ENCODE results near the gene PRF1. TPM values are rescaled to one million over a fixed set of nuclear protein-coding genes. Genes with fewer than 3 reads are reported as not detected.

Gene PRF1
- total and polyA plus RNA-seq, 8 donors = under 0.01 to 11.0 (median 1.4) TPM; not detected in 1

DNA sequence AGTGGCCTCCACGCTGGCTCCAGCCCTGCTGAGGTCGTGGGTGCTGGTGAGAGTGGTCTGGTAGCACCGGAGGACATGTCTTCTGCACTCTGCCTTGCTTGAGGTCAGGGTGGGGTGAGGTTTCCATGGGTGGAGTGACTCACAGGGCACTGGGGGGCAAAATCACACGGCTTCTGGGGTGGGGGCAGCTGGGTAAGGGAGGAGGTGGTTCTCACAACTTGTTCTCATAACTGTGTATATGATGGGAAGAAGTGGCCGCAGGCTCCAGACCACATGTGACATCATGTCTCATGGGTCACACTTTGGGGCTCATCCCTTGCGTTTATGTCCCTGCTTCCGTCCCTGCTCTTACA is 884 bp upstream of the PRF1 start:
- peak overlapping the region in 4 of 5 donors; percentile 12 to 42 (median 36) for H3K27ac ChIP-seq
- intact Hi-C loops (cut with DNase I; ENCODE audit: low total_unique reads) = no loop called here
- no peaks in the 10 kb centered on the region for H3K4me1 ChIP-seq
- no peaks in the 10 kb centered on the region for H3K27me3 ChIP-seq
- 68 to 78% (median 77%) methylated on average over 7 of the region's 7 CpGs for WGBS, 5 donors
- no peaks in the 10 kb centered on the region for H3K36me3 ChIP-seq
- DNase-seq = no peak
- no peak for TF ChIP-seq POLR2AphosphoS5 (IDR thresholded peaks at IDR 0.05)
- no peak for TF ChIP-seq EP300 (IDR thresholded peaks at IDR 0.05)
- TF ChIP-seq, protein P1, sequence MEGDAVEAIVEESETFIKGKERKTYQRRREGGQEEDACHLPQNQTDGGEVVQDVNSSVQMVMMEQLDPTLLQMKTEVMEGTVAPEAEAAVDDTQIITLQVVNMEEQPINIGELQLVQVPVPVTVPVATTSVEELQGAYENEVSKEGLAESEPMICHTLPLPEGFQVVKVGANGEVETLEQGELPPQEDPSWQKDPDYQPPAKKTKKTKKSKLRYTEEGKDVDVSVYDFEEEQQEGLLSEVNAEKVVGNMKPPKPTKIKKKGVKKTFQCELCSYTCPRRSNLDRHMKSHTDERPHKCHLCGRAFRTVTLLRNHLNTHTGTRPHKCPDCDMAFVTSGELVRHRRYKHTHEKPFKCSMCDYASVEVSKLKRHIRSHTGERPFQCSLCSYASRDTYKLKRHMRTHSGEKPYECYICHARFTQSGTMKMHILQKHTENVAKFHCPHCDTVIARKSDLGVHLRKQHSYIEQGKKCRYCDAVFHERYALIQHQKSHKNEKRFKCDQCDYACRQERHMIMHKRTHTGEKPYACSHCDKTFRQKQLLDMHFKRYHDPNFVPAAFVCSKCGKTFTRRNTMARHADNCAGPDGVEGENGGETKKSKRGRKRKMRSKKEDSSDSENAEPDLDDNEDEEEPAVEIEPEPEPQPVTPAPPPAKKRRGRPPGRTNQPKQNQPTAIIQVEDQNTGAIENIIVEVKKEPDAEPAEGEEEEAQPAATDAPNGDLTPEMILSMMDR (IDR thresholded peaks at IDR 0.05) = no peak
- no peak for TF ChIP-seq POLR2A (IDR thresholded peaks at IDR 0.05)
- H3K4me3 ChIP-seq = no peak overlapping the region
- no peaks in the 10 kb centered on the region for H3K9me3 ChIP-seq

DNA sequence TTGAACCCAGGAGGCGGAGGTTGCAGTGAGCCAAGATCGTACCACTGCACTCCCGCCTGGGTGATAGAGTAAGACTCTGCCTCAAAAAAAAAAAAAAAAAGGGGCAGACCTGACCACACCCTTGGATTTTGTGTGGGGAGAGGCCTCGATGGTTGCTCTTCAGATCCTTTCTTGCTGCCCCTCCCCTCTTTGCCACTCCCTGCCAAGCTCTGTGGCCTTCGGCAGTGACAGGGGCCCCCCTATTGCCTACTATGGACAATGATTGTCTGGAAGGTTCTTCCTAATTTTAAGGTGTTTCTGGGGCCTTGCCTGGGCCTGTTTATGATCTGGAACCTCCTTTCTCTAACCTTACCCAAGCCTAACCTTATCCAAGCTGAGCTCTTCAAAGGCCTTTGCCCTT is 795 bp downstream of the PRF1 start:
- Histone ChIP-seq H3K36me3 (no peaks in the 10 kb centered on the region), H3K4me3 (peak overlapping the region in 3 of 4 donors; percentile 12 to 31 (median 26)), H3K27me3 (no peaks in the 10 kb centered on the region), H3K4me1 (no peaks in the 10 kb centered on the region), H3K9me3 (no peaks in the 10 kb centered on the region), H3K27ac (peak overlapping the region in 4 of 5 donors; percentile 38 to 64 (median 54))
- TF ChIP-seq POLR2AphosphoS5 (IDR thresholded peaks at IDR 0.05) (no peak), POLR2A (IDR thresholded peaks at IDR 0.05) (no peak), EP300 (IDR thresholded peaks at IDR 0.05) (no peak)
- TF ChIP-seq, protein P1 (IDR thresholded peaks at IDR 0.05) = no peak
- DNase-seq = no peak
- WGBS, 5 donors = 46 to 84% (median 77%) methylated on average over 2 to 5 of the region's 5 CpGs
- intact Hi-C loops (cut with DNase I; ENCODE audit: low total_unique reads) = no loop called here

DNA sequence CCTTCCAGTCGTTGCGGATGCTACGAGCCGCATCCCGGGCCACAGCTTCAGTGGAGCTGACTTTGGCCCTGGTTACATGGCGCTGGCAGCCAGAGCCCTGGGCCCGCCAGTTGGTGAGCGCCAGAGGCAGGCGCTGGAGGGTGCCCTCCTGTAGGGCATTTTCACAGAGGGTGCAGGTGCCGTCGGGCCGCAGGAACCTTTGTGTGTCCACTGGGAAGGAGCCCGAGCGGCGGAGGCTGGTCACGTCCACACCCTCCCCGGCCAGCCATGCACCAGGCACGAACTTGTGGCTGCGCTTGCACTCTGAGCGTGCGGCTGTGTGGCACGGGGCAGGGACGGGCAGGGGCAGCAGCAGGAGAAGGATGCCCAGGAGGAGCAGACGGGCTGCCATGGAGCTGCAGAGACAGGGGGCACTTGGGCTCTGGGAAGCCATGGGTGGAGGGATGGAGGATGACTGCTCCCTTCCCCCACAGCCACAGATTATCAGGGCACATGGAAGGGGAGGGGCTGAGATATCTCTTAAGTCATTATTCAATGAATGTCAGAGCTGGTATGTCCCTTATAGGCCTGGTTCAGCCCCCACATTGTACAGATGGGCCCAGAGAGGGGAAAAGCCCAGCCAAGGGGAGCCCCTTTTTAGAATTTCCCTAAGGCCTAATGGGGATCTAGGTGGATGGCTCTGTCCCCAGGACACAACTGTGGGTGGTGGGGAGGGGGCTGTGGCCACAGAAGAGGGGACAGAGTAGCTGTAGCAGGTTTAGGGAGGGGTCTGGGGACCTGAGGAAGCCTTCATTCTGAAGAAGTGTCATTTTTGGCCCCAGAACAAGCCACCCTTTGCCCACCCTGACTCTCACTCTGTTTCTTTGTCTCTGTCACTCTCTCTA is 1.8 kb downstream of the PRF1 start:
- H3K4me1 ChIP-seq = peaks cover 0 to under 1% (median 0%) of the 10 kb centered on the region in 4 donors
- H3K9me3 ChIP-seq = no peaks in the 10 kb centered on the region
- no peak for DNase-seq
- H3K27ac ChIP-seq = no peak overlapping the region
- TF ChIP-seq EP300 (IDR thresholded peaks at IDR 0.05) (no peak), POLR2AphosphoS5 (IDR thresholded peaks at IDR 0.05) (no peak), POLR2A (IDR thresholded peaks at IDR 0.05) (no peak)
- TF ChIP-seq, protein P1 (IDR thresholded peaks at IDR 0.05) = no peak
- peak overlapping the region in 3 of 4 donors; percentile 26 to 31 (median 26) for H3K4me3 ChIP-seq
- intact Hi-C loops (cut with DNase I; ENCODE audit: low total_unique reads) = no loop called here
- H3K27me3 ChIP-seq = no peaks in the 10 kb centered on the region
- no peaks in the 10 kb centered on the region for H3K36me3 ChIP-seq
- WGBS, 5 donors = 86 to 98% (median 94%) methylated on average over 16 to 24 of the region's 24 CpGs

DNA sequence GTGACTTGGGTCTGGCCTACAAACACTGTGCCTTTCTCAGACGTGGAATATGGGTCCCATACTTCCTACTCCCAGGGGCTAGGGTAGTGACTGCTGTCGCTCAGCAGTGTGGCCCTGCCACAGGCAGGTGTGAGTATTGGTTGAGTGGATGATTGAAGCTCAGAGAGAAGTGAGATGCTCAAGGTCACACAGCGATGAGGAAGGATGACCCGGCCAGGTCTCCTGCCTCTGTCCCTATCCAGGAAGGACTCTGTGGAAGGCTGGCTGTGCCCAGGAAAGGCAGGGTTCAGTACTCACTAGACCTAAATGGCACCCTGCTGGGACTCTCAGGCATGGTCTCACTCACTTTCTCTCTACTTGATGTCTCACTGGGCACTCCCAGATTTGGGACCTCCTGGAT is 2.8 kb downstream of the PRF1 start:
- TF ChIP-seq POLR2AphosphoS5 (IDR thresholded peaks at IDR 0.05) (no peak), EP300 (IDR thresholded peaks at IDR 0.05) (no peak), POLR2A (IDR thresholded peaks at IDR 0.05) (no peak)
- TF ChIP-seq, protein P1 (IDR thresholded peaks at IDR 0.05) = no peak
- H3K27ac ChIP-seq = no peak overlapping the region
- H3K36me3 ChIP-seq = no peaks in the 10 kb centered on the region
- peak overlapping the region in 3 of 4 donors; percentile 5 to 26 (median 26) for H3K4me3 ChIP-seq
- no peak for DNase-seq
- WGBS, 5 donors = 82 to 96% (median 93%) methylated on average over 4 of the region's 4 CpGs
- intact Hi-C loops (cut with DNase I; ENCODE audit: low total_unique reads) = no loop called here
- no peaks in the 10 kb centered on the region for H3K27me3 ChIP-seq
- peaks cover 0 to 5% (median 0%) of the 10 kb centered on the region in 4 donors for H3K4me1 ChIP-seq
- H3K9me3 ChIP-seq = no peaks in the 10 kb centered on the region
